Measurements from ENCODE around the gene SCUBE3.

Gene SCUBE3

DNA sequence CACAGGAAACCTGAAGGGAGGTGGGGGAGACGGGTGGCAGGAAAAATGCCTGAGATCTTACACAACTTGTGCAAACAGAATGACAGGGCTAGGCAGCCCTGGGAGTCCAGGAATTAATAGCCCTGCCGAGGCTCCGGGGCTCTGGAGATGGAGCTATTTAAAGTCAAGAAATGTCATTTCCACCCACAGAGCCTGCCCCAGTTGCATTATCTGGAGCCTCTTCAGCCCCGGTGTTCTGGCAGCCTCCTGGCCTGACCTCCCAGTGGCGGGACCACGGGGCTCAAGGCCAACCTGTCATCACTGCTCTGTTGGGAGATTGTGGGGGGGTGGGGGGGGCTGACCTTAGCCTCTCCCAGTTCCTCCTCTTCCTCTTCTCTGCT lies 28.5 kb upstream of the SCUBE3 start:
- TF ChIP-seq CTCF (IDR thresholded peaks at IDR 0.05; ENCODE audit: low read depth, low read length, missing control alignments): no peak
- no peak for DNase-seq (ENCODE audit: extremely low read depth, low read depth)
- H3K4me3 ChIP-seq (replicated peaks; ENCODE audit: low read depth, low read length): no peak overlapping the region

- no peak overlapping the region for H3K4me3 ChIP-seq (replicated peaks; ENCODE audit: low read depth, low read length)
- no peak for TF ChIP-seq CTCF (IDR thresholded peaks at IDR 0.05; ENCODE audit: low read depth, low read length, missing control alignments)
- no peak for DNase-seq (ENCODE audit: extremely low read depth, low read depth)
Measured at GRCh38 chr6:35185971-35186370, 27.8 kb upstream of the SCUBE3 start.

DNA sequence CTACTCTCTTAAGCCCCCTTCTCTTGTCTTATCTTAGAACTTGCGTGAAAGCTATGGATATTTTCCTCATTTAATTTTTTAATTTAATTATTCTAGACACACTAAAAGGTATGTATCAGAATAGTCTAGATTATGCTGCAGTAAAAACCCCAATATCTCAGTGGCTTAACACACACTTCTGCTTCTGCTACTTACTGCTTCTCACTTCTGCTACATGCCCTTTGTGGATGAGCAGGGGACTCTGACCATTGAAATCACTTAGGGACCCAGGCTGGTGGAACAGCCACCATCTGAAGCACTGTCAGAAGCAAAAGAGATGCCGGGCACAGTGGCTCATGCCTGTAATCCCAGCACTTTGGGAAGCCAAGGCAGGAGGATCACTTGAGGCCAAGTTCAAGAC lies 27.2 kb upstream of the SCUBE3 start:
- no peak for TF ChIP-seq CTCF (IDR thresholded peaks at IDR 0.05; ENCODE audit: low read depth, low read length, missing control alignments)
- DNase-seq (ENCODE audit: extremely low read depth, low read depth): no peak
- H3K4me3 ChIP-seq (replicated peaks; ENCODE audit: low read depth, low read length): no peak overlapping the region

DNA sequence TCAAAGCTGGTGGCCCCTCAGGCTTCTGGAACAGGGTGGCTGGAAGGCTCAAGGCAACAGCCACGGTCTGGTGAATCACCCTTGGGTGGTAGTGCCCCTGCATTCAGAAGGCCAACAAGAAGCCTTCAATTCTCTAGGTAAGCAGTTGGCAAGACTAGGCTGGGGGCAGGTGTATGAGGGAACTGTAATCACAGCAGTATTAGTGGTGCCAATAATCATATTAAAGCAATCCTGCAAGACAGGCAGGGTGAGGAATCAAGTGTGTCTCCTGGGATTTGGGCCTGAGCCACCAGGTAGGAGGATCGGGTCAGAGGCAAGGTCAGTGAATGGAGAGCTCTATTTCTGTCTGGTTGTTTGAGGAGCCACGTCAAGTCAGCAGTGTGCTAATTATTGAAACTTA lies 24.9 kb upstream of the SCUBE3 start:
- H3K4me3 ChIP-seq (replicated peaks; ENCODE audit: low read depth, low read length): no peak overlapping the region
- no peak for TF ChIP-seq CTCF (IDR thresholded peaks at IDR 0.05; ENCODE audit: low read depth, low read length, missing control alignments)
- no peak for DNase-seq (ENCODE audit: extremely low read depth, low read depth)

- DNase-seq (ENCODE audit: extremely low read depth, low read depth): no peak
- H3K4me3 ChIP-seq (replicated peaks; ENCODE audit: low read depth, low read length): no peak overlapping the region
Measured at GRCh38 chr6:35190306-35190705, 23.4 kb upstream of the SCUBE3 start.

DNA sequence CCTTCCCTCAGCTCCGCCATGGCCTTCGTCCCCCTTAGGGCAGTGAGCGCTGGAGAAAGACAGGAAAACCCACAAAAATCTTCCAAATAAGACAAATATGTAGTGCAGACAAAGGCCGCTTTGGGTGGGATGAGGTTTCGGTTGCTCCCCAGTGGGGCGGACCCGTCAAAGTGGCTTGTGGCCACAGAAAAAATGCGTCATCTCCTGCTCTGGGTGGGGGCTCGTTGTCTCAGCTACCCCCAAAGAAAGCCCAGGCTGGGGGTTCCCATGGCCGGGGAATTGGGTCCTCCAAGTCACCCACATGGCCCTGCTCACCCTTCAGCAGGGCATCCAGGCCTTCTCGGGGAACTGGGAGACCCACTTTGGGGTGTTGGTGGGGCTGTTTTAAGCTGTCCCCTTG lies 21.9 kb upstream of the SCUBE3 start:
- DNase-seq (ENCODE audit: extremely low read depth, low read depth): no peak
- no peak for TF ChIP-seq CTCF (IDR thresholded peaks at IDR 0.05; ENCODE audit: low read depth, low read length, missing control alignments)
- no peak overlapping the region for H3K4me3 ChIP-seq (replicated peaks; ENCODE audit: low read depth, low read length)

More at GRCh38 chr6:35190306-35190705, 23.4 kb upstream of the SCUBE3 start:
- TF ChIP-seq CTCF (IDR thresholded peaks at IDR 0.05; ENCODE audit: low read depth, low read length, missing control alignments): no peak

DNA sequence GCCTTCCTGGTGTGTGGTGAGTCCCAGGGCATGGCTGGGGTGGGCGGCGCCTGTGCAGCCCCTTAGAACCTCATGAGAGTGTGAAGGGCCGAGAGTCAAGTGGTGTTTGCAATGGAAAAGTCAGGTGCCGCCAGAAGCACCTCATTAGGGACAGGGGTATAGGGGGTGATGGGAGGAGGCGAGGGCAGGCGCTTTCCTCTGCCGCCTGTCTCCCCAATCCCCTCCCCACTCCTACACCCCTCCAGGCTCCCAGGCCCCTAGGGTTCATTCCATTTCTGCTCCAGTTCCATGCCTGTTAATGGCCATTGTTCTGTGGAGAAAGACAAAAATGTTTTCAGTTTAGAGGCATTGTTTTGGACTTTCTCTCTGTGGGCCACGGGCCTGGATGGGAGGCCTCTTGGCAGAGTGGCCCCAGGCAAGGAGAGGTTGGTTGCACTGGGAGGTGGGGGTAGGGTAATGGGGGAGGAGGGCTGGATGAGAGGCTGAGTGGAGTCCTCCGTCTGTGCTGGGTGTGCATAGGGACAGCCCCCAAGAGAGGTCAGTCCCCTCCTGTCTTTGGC lies 21.4 kb upstream of the SCUBE3 start:
- no peak overlapping the region for H3K4me3 ChIP-seq (replicated peaks; ENCODE audit: low read depth, low read length)
- TF ChIP-seq CTCF (IDR thresholded peaks at IDR 0.05; ENCODE audit: low read depth, low read length, missing control alignments): no peak
- no peak for DNase-seq (ENCODE audit: extremely low read depth, low read depth)

All from HFF-Myc (cell line).